Endothelial cell of umbilical vein (primary cell): ENCODE measurements around the gene NANOS2. TPM values are rescaled to one million over a fixed set of nuclear protein-coding genes. Genes with fewer than 3 reads are reported as not detected.

Experiments
- BruUV-seq: library from RNA; stranded (reverse); fragments of 400-500 nt; replicated peaks from 2 replicates; lab custom pipeline; 2021; lab: Mats Ljungman, UMichigan
- CTCF ChIA-PET: fragments of 300-600, 350-600 bp; sonication (Branson Sonifier 250); formaldehyde crosslinking; loops from one replicate; lab custom pipeline; 2021; ENCODE audit warnings: antibody characterized with exemption, inconsistent platforms; lab: Charles Lee
- POLR2A ChIA-PET: fragments of 300-600, 350-600 bp; sonication (Branson Sonifier 250); formaldehyde crosslinking; loops from one replicate; lab custom pipeline; 2021; ENCODE audit warnings: antibody characterized with exemption, inconsistent platforms; lab: Charles Lee
- DNase-seq: peaks from one replicate; pipeline ENCODE4 v3.0.0-alpha.2; 2011; ENCODE audit warnings: low read depth, low spot score
- FAIRE-seq: peaks from 2 replicates; lab custom pipeline; 2011; peaks lifted over from hg19 to GRCh38; lab: Jason Lieb, UNC
- H2AFZ ChIP-seq: 2 replicates; pipeline ENCODE4 v1.6.0; 2012; ENCODE audit warnings: low read depth, low read length, control low read depth, inconsistent platforms
- H3K27ac ChIP-seq: 2 replicates; pipeline ENCODE4 v1.5.1; 2011; ENCODE audit warnings: low read depth, mild to moderate bottlenecking, control low read depth, low read length, moderate library complexity; ENCODE audit not compliant: insufficient read depth
- H3K27me3 ChIP-seq, 2 experiments: 2 replicates each; pipeline versions ENCODE4 v1.6.0 to v1.6.1; 2011; ENCODE audit warnings: low read length in 2 of 2, mixed read lengths in 1 of 2; ENCODE audit not compliant: control insufficient read depth in 2 of 2, insufficient read depth in 2 of 2
- H3K36me3 ChIP-seq, 2 experiments: 2 replicates in 1 of 2; 3 replicates in 1 of 2; pipeline ENCODE4 v1.5.1; 2011; ENCODE audit warnings: low read length in 2 of 2, mild to moderate bottlenecking in 1 of 2, moderate library complexity in 1 of 2; ENCODE audit not compliant: control insufficient read depth in 2 of 2, insufficient read depth in 2 of 2; ENCODE audit errors: extremely low read depth in 1 of 2
- H3K4me1 ChIP-seq: 3 replicates; pipeline ENCODE4 v1.5.1; 2011; ENCODE audit warnings: mild to moderate bottlenecking, low read length; ENCODE audit not compliant: control insufficient read depth, insufficient read depth; ENCODE audit errors: extremely low read depth
- H3K4me2 ChIP-seq: 2 replicates; pipeline ENCODE4 v1.6.1; 2011; ENCODE audit warnings: low read length, control low read depth, mixed read lengths; ENCODE audit not compliant: insufficient read depth
- H3K4me3 ChIP-seq, 3 experiments: fragments of 200-600 bp in 1 of 3; sonication (generic), shearing (Covaris generic) in 1 of 3; replicated peaks in 1 of 3; 2 replicates each; pipeline ENCODE4 v1.5.1; 2011 to 2016; ENCODE audit warnings: control low read depth in 3 of 3, low read length in 3 of 3, mild to moderate bottlenecking in 2 of 3, inconsistent platforms in 1 of 3, low read depth in 1 of 3, moderate library complexity in 1 of 3; ENCODE audit not compliant: insufficient read depth in 1 of 3
- H3K79me2 ChIP-seq: 2 replicates; pipeline ENCODE4 v1.6.0; 2012; ENCODE audit warnings: low read length, inconsistent platforms; ENCODE audit not compliant: control insufficient read depth, insufficient read depth
- H3K9ac ChIP-seq: replicated peaks from 2 replicates; pipeline ENCODE3; 2011; ENCODE audit warnings: low read length, control low read depth; ENCODE audit not compliant: insufficient read depth; ENCODE audit errors: extremely low read depth
- H3K9me1 ChIP-seq: replicated peaks from 3 replicates; pipeline ENCODE4 v1.6.0; 2011; ENCODE audit warnings: mild to moderate bottlenecking, low read length; ENCODE audit not compliant: control insufficient read depth, insufficient read depth; ENCODE audit errors: extremely low read depth
- H3K9me3 ChIP-seq: replicated peaks from 2 replicates; pipeline ENCODE4 v1.5.1; 2012; ENCODE audit warnings: low read length, inconsistent platforms; ENCODE audit not compliant: control insufficient read depth, insufficient read depth
- H4K20me1 ChIP-seq: replicated peaks from 2 replicates; pipeline ENCODE3; 2011; ENCODE audit warnings: mild to moderate bottlenecking, low read length; ENCODE audit not compliant: control insufficient read depth, insufficient read depth; ENCODE audit errors: extremely low read depth
- EZH2 ChIP-seq: IDR thresholded peaks from 2 replicates; pipeline ENCODE4 v1.6.1; 2012; ENCODE audit warnings: borderline replicate concordance, low read depth, mild to moderate bottlenecking, moderate library complexity, low read length, inconsistent platforms; ENCODE audit not compliant: severe bottlenecking
- FOS ChIP-seq: IDR thresholded peaks from 2 replicates; pipeline ENCODE4 v1.6.1; 2011; ENCODE audit warnings: mild to moderate bottlenecking, low read length, moderate library complexity, borderline replicate concordance; ENCODE audit not compliant: insufficient read depth
- GATA2 ChIP-seq: IDR thresholded peaks from 2 replicates; pipeline ENCODE4 v1.7.0; 2011; ENCODE audit warnings: low read depth, mild to moderate bottlenecking, moderate library complexity, mixed read lengths, low read length; ENCODE audit not compliant: insufficient read length, insufficient read depth
- JUN ChIP-seq: IDR thresholded peaks from 2 replicates; pipeline ENCODE4 v1.6.1; 2011; ENCODE audit warnings: borderline replicate concordance, low read depth; ENCODE audit not compliant: insufficient read length, insufficient read depth
- MYC ChIP-seq: IDR thresholded peaks from one replicate; pipeline ENCODE4 v1.6.1; 2011; ENCODE audit warnings: mild to moderate bottlenecking, low read depth, low read length
- POLR2A ChIP-seq: IDR thresholded peaks from 2 replicates; pipeline ENCODE4 v1.6.1; 2012; ENCODE audit warnings: low read depth, mild to moderate bottlenecking, control low read depth, low read length
- POLR2AphosphoS5 ChIP-seq: IDR thresholded peaks from 2 replicates; pipeline ENCODE4 v1.6.1; 2012; ENCODE audit warnings: low read depth, mild to moderate bottlenecking, control low read depth, low read length, moderate library complexity; ENCODE audit not compliant: insufficient read depth
- dilution Hi-C: fragments of 300-500 bp; cut with MboI; formaldehyde crosslinking; loops from one replicate; pipeline ENCODE4 v1.15.0; 2019; ENCODE audit warnings: low sequenced_read_pairs; ENCODE audit not compliant: extremely low pct_ligation_motif_present
- intact Hi-C: fragments of 100-400 bp; cut with micrococcal nuclease; formaldehyde crosslinking; loops from one replicate; pipeline ENCODE4 v1.10.0; 2022
- polyA plus RNA-seq, 4 experiments: library from polyadenylated mRNA; depleted of rRNA in 3 of 4; stranded (reverse) in 3 of 4; unstranded in 1 of 4; fragments of >200 nt; gene quantifications; 2 replicates each; pipeline versions ENCODE4 v1.2.1 to v1.2.3, GENCODE V29; 2011 to 2012; ENCODE audit warnings: missing spikeins in 1 of 4
- total RNA-seq: library from RNA; stranded (reverse); gene quantifications from 2 replicates; pipeline ENCODE4 v1.2.3, GENCODE V29; 2021
- TF ChIP-seq, protein P1 (sequence below): IDR thresholded peaks from 2 replicates; pipeline ENCODE4 v1.6.1; 2011; ENCODE audit not compliant: insufficient read depth, insufficient read length
- TF ChIP-seq, protein P2 (sequence below), 2 donors: IDR thresholded peaks; 1 replicate in 1 of 2; 2 replicates in 1 of 2; pipeline ENCODE4 v1.5.1; 2011; ENCODE audit warnings: low read length in 2 of 2, mild to moderate bottlenecking in 2 of 2, moderate library complexity in 2 of 2, control low read depth in 1 of 2, inconsistent platforms in 1 of 2, low read depth in 1 of 2; ENCODE audit not compliant: insufficient read depth in 1 of 2; ENCODE audit errors: extremely low read depth in 1 of 2

NANOS2 gene
- total and polyA plus RNA-seq, 2 donors (not counting 3 experiments of a cell fraction or from before 2014, with no cell fraction given), result not detected

DNA sequence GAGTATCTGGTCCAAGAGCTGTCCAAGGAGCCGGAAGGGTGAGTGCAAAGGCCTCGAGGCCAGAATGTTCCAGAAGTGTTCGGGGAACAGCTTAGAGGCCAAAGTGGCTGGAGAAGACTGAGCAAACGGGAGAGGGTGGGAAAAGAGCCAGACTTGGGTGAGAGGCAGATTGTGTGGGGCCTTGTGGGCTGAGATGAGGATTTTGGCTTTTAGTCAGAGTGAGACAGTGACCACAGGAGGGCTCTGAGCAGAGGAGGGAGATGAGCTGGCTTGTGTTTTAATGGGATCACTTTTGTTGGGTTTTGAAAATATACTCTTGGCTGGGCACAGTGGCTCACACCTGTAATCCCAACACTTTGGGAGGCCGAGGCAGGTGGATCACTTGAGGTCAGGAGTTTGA is 5.6 kb downstream of the NANOS2 start:
- DNase-seq (no peak), FAIRE-seq (no peak)
- Histone ChIP-seq H3K9me3 (no peaks in the 10 kb centered on the region), H2AFZ (no peak overlapping the region), H4K20me1 (no peaks in the 10 kb centered on the region), H3K79me2 (no peaks in the 10 kb centered on the region), H3K9me1 (no peaks in the 10 kb centered on the region), H3K27ac (no peak overlapping the region), H3K4me3 (no peak overlapping the region), H3K27me3 (no peaks in the 10 kb centered on the region), H3K9ac (no peak overlapping the region), H3K4me2 (no peak overlapping the region), H3K36me3 (no peaks in the 10 kb centered on the region), H3K4me1 (no peaks in the 10 kb centered on the region)
- dilution Hi-C loops, result no loop called here
- ChIA-PET CTCF (no interaction called here), POLR2A (no interaction called here)
- intact Hi-C loops, result no loop called here
- TF ChIP-seq, protein P1, sequence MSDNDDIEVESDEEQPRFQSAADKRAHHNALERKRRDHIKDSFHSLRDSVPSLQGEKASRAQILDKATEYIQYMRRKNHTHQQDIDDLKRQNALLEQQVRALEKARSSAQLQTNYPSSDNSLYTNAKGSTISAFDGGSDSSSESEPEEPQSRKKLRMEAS, result no peak
- no peak for TF ChIP-seq EZH2
- TF ChIP-seq, protein P2, sequence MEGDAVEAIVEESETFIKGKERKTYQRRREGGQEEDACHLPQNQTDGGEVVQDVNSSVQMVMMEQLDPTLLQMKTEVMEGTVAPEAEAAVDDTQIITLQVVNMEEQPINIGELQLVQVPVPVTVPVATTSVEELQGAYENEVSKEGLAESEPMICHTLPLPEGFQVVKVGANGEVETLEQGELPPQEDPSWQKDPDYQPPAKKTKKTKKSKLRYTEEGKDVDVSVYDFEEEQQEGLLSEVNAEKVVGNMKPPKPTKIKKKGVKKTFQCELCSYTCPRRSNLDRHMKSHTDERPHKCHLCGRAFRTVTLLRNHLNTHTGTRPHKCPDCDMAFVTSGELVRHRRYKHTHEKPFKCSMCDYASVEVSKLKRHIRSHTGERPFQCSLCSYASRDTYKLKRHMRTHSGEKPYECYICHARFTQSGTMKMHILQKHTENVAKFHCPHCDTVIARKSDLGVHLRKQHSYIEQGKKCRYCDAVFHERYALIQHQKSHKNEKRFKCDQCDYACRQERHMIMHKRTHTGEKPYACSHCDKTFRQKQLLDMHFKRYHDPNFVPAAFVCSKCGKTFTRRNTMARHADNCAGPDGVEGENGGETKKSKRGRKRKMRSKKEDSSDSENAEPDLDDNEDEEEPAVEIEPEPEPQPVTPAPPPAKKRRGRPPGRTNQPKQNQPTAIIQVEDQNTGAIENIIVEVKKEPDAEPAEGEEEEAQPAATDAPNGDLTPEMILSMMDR (IDR thresholded peaks at IDR 0.05; ENCODE audit: extremely low read depth in 1 of 2, insufficient read depth in 1 of 2, low read depth in 1 of 2, low read length in 2 of 2), result no peak
- TF ChIP-seq GATA2, result no peak
- TF ChIP-seq JUN, result no peak
- no peak for TF ChIP-seq POLR2A
- no peak for TF ChIP-seq FOS
- TF ChIP-seq POLR2AphosphoS5, result no peak
- no peak for TF ChIP-seq MYC
- BruUV-seq, result no TSS peak
